T-helper 2 cell treated with Interferon-gamma antibody and Interleukin-4, amounts not matched to agents 100 ng/mL and 5 ng/mL, for 36 hours (primary cell): ENCODE measurements around the gene TNFRSF4. TPM values are rescaled to one million over a fixed set of nuclear protein-coding genes. Genes with fewer than 3 reads are reported as not detected.
"Not testable (repeated sequence)": the region's sequence is repeated elsewhere in the genome, so short reads cannot be mapped to it uniquely, and the experiment has no call there.

Source experiments
- intact Hi-C: fragments of 100-400 bp; cut with micrococcal nuclease; formaldehyde crosslinking; loops from one replicate; pipeline ENCODE4 v1.15.1; 2023
- total RNA-seq: library from RNA; stranded (reverse); gene quantifications from 2 replicates; pipeline ENCODE4 v1.2.3, GENCODE V29; 2022

TNFRSF4 gene
- total RNA-seq, 1 donor from 2014 or later, result 47.8 TPM

DNA sequence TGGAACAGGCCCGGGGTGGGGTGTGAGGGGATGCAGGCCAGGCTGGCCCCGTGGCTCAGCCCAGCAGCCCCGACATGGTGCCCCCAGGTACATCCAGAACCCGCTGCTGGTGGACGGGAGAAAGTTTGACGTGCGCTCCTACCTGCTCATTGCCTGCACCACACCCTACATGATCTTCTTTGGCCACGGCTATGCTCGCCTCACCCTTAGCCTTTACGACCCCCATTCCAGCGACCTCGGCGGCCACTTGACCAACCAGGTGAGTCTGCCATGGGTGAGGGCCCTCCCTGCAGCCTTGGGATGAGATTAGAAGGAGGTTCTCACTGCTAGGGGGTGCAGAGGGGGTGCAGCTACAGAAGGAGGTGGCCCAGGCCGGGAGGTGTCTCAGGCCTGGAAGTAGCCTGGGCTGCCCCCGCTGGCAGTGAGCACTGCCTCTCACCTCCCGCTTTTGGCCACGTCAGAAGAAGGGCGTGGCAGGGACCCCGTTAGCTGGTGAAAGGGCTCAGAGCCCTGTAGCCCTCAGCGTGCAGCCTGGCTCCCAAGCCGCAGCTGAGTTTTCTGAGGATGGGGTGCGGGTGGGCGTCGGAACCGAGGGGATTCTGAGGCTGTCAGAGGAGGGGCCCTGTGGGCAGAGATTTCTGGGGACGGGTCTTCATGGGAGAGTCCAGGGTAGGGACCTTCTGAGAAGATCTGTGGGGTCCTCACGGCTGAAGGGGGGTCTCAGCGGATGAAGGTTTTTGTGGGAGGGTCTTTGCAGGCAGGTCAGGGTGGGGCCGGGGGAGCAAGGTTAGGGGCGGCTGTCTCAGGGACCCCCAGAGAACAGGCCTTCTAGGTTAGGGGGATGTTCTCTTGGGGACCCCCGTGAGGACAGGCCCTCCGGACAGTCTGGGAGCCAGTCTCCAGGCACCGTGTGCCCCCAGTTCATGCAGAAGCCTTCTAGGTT, 29.8 kb downstream of the TNFRSF4 start:
- intact Hi-C loops, result no loop called here

DNA sequence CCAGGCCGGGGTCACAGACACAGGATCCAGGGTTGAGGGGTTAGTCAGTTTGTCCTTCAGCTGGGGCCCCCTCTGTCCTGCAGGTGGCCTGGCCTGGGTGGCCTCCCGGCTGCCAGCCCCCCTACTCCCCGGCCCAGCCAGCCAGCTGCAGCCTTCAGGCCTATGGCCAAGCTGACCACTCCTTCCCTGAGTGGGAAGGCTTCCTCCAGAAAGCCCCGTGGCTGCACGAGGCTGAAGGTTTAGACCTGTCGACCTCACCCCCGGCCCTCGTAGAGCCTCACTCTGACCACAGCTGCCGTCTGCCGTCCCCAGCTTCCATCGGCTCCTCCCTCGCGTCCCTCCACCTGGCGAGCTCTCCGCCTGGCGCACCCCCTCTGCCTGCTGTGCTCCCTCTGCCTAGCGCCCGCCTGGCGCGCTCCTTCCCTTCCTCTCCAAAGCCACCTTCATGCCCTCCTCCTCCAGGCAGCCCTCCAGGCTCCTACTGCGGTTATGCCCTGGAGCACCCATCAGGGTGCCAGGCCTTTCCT, 30.7 kb downstream of the TNFRSF4 start:
- intact Hi-C loops, result no loop called here

DNA sequence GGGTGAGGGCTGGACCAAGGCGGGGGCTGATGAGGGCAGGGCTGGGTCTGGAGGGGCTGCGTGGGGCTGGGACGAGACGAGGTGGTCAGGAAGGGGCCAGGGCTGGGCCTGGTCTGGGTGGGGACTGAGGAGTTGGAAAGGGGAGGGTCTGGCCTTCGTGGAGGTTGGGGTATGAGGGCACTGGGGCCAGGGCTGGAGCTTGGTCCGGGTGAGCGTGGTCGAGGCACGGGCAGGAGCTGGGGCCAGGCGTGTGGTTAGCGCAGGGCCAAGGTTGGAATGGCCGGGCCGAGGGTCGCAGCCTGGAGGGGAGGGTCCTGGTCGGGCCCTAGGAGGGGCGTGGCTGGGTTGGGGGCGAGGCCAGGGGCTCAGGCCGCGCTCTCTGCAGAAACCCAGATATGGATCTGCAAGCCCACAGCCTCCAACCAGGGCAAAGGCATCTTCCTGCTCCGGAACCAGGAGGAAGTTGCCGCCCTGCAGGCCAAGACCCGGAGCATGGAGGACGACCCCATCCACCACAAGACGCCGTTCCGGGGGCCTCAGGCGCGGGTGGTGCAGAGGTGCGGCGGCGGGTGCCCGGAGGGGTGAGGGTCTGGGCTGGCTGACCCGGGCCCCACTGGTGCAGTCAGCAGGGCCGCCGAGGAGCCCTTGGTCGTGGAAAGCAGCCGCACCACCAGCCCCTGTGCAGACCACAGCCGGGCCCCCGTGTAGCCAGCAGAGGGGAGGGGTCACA, 31.3 kb downstream of the TNFRSF4 start:
- intact Hi-C loops, result no loop called here

DNA sequence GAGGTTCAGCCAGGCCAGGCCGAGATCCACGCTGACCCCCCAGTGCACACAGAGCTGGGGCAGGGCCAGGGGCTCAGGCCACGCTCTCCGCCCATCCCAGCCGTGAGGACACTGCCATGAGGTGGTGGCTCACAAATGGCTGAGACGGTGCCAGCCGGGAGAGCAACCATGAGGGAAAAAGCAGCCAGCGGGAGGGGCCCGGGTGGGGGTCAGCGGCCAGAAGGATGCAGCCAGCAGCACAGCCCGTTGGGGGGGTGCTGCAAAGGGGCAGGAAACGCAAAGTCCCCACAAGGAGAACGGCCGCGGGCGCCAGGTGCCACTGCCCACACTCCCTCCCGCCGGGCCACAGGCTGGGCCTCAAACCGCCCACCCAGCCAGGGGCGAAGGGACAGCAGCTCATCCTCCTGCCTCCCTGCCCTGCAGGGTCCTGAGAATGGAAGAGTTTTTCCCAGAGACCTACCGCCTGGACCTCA, 32.0 kb downstream of the TNFRSF4 start:
- intact Hi-C loops, result no loop called here

DNA sequence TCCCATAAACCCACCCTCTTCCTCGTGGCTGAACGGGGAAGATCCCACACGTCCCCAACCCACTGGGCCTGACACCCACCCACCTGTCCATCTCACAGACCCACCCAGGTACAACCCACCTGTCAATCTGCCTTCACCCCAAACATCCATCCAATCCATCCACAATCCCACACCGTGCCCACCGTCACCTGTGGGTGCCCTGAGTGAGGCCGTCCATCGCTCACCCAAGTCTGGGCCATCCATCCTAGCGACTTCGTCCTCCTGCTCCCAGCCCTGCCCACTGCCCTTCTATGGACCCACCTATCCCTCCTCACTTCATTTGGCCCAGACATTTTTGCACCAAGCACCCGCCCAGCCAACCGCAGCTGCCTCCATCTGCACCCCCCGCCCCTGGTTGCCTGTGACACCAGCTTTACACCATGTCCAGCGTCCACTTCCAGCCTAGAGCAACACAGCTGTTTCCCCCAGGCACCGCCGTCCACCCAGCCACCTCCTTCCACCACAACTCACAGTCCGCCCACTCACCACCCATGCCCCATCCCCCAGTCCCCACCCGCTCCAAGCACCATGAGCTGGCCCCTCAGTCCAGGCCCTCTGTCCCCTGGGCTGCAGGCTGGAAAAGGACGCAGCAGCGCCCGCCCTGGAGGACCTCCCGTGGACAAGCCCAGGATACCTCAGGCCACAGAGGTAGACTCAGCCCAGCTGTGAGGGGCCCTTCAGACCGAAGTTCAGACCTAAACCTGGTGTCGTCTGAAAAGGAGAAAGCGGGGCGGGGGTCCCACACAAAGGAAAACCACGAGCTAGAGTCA, 32.6 kb downstream of the TNFRSF4 start:
- intact Hi-C loops, result no loop called here

DNA sequence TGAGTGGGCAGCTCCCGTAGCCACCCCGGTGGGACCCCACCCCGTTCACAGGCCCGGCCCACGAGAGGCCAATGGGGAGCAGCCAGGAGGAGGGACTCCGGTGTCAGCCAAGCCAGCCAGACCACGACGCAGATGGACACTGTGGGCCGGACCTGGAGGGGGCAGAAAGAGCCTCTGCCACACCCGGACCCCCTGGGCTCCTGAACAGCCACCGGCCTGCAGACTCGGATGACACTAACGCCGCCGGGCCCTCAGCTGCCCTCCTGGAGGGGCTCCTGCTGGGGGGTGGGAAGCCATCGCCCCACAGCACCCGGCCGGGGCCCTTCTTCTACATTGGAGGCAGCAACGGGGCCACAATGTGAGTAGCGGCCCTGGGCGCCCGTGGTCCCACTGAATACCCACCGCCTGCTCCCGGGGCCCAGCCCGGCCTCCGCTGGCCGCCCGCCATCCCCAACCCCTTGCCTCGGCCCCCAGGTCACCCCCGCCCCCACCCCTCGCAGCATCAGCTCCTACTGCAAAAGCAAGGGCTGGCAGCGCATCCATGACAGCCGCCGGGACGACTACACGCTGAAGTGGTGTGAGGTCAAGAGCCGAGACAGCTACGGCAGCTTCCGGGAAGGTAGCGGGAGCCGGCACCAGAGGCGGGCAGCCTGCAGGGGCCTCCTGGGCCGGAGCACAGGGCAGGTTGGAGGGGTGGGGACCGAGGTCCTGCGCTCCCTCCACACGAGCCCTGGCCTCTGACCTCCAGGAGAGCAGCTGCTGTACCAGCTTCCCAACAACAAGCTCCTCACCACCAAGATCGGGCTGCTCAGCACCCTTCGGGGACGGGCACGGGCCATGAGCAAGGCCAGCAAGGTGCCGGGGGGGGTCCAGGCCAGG, 33.7 kb downstream of the TNFRSF4 start:
- intact Hi-C loops, result no loop called here

DNA sequence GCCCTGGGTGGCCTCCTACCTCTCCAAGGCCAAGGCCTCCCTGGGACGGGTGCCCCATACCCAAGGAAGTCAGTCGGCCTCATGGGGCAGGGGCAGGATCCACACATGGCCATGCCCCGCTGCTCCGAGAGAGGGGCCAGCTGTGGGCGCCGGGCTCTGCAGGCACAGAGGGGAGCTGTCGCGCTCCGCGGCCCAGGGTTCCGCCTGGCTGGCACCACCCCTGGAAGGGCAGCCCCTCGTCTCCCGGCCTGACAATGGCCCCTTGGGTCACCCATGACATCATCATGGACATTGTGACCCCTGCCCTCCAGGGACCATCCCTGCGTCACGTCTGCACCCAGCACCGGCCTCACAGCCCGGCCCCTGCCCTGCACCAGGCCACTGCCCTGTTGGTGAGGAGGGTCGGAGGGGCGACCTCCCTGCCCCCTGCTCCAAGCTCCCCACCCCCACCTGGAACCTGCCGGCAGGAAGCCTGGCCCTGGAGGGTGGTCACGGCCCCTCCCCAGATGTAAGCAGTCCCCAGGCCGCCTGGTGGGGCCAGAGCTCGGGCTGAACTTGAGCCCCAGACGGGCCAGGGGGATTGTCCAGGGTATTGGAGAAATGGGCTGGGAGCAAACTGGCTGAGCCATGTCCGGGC, 34.5 kb downstream of the TNFRSF4 start:
- intact Hi-C loops, result no loop called here

DNA sequence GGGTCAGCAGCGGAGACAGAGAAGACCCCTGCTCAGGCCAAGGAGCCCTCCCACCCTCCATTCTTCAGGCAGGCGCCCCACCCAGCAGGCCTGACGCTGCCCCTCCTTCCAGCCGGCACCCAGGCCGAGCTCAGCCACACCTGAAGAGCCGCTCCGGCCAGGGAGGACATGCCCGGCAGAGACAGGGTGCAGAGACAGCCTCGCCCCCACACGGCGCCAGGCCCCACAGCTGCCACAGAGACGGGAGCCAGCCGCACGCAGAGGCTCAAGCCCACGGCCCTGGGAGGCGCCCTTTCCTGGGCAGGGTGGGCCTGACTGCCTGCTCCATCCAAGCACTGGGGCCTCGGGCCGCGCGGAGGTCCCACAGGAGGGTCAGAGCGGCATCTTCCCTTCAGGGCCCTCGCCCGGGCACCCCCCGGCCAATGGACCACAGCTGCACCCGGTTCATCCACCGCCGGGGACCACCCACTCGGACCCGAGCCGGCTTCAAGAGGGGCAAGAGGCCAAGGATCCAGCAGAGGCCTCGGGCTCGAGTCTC, 35.1 kb downstream of the TNFRSF4 start:
- intact Hi-C loops, result no loop called here

DNA sequence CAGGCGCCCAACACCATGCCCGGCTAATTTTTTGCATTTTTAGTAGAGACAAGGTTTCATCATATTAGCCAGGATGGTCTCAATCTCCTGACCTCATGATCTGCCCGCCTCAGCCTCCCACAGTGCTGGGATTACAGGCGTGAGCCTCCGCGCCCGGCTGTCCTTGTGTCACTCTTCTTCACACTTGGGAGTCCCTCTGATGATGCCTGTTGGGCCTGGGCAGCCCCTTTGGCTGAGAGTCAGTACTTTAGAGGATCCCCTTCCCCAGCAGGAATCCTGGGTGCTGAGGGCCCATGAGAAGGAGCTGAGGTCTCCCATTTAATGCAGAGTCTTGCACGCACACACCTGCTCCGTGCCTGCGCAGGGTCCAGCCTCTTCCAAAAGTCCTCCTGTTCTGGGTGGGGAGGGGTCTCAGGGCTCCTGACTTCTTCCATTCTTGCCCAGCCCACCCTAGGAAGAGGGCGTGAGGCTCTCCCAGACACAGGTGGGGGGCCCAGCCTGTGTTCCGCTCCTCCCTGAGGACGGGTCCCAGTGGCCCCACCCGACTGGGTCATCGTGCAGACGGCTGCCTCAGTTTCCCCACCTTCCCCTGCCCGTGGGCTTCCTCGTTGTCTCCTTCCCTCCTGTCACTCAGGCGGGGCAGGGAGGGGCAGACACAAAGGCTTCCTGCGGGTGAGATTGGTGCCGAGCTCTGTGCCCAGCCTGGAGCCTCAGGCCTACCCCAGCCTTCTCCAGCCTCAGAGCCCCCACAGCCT, 36.3 kb downstream of the TNFRSF4 start:
- intact Hi-C loops, result no loop called here

DNA sequence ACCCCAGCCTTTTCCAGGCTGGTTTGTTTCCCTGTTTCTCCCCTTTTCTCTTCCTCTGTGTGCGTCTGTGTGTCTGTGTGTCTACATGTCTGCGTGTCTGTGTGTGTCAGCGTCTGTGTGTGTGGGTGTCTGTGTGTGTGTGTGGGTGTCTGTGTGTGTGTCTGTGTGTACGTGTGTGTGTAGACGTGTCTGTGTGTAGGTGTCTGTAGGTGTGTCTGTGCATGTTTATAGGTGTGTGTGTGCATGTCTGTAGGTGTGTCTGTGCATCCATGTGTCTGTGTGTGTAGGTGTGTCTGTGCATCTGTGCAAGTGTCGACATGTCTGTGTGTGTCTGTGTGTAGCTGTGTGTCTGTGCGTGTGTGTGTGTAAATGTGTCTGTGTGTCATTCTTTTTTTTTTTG, 37.0 kb downstream of the TNFRSF4 start:
- intact Hi-C loops, result no loop called here

DNA sequence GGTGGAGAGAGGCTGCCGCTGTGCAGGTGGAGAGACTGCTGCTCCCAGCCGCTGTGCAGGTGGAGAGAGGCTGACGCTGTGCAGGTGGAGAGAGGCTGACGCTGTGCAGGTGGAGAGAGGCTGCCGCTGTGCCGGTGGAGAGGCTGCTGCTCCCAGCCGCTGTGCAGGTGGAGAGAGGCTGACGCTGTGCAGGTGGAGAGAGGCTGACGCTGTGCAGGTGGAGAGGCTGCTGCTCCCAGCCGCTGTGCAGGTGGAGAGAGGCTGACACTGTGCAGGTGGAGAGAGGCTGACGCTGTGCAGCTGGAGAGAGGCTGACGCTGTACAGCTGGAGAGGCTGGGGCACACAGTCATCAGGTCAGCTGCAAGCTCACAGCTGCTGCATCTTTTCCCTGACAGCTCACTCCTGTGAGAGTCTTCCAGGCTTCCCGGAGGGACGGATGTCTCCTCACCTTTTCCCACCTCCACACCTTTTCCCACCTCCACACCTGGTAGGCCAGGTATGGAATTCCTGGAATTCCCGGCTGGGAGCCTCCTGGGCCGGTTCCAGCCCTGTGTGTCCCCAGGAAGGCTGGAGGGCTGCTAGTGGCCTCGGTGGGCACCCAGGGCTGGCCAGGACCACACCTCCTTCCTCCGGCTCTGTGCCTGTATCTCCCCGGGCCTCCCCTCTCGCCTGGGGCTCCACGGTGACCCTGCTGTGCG, 37.7 kb downstream of the TNFRSF4 start:
- intact Hi-C loops, result not testable (repeated sequence)

DNA sequence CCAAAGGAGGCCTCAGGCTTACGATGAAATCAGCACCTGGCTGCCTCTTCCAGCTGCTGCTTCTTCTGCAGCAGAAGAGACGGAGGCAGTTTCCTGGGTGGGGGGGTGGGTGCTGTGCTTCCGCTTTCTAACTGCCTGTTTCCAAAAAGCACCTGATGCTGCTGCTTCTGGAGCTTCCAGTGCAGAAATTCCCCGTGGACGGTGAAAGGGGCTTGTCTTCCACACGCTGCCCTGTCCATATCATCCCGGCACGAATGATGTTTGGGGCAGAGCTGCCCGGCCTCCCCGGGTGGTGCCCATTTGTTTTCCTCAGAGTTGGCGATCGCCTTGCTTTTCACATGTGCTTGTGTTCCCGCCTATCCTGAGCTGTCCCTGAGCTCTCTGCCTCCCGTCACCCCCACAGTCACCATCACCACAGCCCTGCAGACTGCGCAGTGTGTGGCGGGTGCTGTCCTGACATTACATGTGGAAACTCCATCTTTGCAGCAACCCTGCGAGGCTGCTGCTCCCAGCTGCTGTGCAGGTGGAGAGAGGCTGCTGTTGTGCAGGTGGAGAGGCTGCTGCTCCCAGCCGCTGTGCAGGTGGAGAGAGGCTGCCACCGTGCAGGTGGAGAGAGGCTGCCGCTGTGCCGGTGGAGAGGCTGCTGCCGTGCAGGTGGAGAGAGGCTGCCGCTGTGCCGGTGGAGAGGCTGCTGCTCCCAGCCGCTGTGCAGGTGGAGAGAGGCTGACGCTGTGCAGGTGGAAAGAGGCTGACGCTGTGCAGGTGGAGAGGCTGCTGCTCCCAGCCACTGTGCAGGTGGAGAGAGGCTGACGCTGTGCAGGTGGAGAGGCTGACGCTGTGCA, 38.5 kb downstream of the TNFRSF4 start:
- intact Hi-C loops, result no loop called here

DNA sequence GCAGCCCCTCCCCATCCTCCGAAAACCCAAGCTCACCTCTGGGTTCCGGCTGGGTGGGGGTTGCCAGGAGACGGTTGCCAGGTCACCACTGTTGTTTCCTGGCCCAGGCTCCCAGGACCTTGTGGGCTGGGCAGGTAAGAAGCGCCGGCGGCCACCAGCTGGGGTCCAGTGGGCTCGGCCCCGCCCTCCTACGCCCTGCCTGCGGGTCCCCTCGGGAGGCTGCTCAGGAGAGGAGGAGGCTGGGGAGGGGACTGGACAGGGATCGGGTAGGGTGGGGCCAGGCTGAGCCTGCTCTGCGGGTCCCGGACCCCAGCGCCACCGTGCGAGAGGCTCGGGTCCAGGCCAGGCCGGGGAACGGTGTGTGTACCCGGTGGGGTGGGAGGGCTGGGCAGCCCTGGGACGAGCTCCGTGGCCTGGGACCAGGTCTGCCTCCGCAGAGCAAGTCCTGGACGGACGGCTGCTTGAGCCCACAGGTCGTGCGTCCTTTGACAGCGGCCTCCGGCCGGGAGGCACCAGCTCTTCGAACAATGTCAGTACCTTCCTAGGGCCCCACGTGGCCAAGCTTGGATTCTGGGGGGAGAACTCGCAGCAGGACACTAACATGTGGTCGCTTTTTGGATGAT, 40.0 kb downstream of the TNFRSF4 start, which contains the start of gene TTLL10:
Gene TTLL10 (plus strand): TSS at position 88 of the 623 bp plus-strand sequence. CDS start 5,336 bp downstream, outside the sequence.
- intact Hi-C loops, result no loop called here

DNA sequence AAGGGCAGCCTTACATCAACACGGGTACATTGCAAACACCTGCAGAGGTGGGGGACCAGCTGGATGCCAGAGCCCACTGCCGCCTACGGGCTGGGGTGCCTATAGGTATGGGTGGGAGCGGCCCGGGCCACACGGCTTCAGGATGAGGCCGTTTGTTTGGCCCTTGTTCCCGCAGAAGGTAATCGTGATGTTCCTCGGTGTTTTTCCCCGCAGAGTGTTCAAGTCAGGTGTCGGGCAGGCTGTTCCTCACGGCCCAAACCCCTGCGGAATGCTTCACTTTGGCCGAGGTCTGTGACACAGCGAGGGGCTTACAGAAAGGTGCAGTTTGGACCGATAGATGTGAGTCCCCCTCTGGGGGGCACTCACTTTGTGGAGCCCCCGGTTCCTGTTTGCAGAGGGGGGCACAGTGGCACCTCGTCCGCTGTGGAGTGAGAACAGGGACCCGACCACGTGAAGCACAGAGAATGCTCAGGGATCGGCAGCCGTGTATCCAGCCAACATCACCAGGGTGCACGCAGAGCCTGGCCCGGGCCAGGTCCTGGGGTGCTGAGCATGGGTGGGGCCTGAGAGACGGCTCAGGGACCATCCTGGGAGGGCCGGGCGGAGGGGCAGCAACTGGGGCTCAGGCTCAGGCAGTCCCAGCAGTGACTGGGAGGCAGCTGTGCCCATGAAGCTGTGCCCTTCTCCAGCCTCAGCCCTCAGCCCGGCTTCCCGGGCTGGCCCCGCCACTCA, 40.7 kb downstream of the TNFRSF4 start:
- intact Hi-C loops, result no loop called here

DNA sequence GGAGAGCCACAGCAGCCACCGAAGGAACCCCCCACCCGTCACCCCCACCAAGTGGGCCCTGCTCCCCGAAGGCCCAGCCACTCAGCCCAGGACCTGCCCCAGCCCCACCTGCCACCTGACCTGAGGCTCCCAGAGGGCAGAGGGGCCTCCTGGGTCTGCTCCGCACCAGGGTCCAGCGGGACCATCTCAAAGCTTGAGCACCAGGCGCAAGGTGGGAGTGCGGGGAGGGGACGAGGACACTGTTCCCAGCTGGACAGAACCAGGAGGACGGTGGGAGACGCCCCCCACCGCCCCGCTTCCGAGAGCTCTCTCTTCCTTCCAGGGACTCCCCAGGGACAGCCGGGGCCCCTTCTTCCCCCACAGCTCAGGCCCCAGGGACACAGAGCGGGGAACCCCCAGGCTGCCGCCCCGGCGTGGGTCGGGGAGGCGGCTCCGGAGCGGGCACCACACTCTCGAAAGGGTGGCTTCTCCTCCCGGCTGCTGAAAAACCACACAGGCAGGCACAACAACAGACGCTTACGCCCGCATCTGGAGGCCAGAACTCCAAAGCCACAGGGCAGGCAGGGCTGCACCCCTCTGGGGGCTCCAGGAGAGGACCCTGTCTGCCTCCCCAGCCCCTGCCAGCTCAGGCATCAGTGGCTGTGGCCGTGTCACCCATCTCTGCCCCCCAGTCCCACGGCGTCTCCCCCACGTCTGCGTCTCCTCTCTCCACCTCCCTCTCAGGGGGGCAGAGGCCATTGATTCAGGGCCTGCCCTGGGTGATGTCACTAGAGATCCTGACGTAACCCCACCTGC, 42.2 kb downstream of the TNFRSF4 start:
- intact Hi-C loops, result no loop called here
